NB4 (cell line): ENCODE results near the gene ERP29.

Source experiments
- CTCF ChIP-seq: IDR thresholded peaks from one replicate; pipeline ENCODE4 v1.5.1; 2012; ENCODE audit warnings: low read depth, low read length
- MAX ChIP-seq: IDR thresholded peaks from 2 replicates; pipeline ENCODE4 v1.6.1; 2011; ENCODE audit warnings: low read depth, low read length
- POLR2A ChIP-seq: IDR thresholded peaks from 2 replicates; pipeline ENCODE4 v1.6.1; 2011; ENCODE audit warnings: mild to moderate bottlenecking; ENCODE audit not compliant: insufficient read length; ENCODE audit errors: extremely low read depth

- no peak for TF ChIP-seq CTCF
- TF ChIP-seq POLR2A: no peak
- TF ChIP-seq MAX: no peak
Observed at GRCh38 chr12:111998015-111998414, 15.2 kb upstream of the ERP29 start.
